Jurkat, Clone E6-1 (cell line): ENCODE results near the gene KIF22.

Source experiments
- DNase-seq: peaks from one replicate; pipeline ENCODE4 v3.0.0-alpha.2; 2011; ENCODE audit warnings: low read depth, low spot score
- H3K4me3 ChIP-seq: 2 replicates; pipeline ENCODE4 v1.5.1; 2011; ENCODE audit warnings: mild to moderate bottlenecking, low read length, control low read depth, moderate library complexity

KIF22 gene

DNA sequence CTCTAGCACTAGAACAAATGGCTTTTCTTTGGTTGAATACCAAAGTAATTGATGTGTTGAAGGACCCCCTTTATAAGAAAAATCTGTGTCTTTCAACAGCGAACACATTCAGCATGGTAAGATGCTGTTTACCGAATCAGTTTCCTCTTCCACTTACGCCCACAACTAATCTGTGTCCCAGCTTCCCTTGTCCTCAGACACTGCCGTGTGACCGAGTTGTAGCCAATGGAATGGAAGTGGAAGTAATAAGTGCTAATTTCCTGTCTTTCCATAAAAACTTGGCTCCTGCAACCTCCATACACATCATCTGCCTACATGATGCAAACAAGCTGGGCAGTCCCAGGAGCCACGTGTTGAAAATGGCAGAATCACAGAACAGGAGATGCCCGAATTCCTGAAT lies 62.1 kb downstream of the KIF22 start:
- no peak overlapping the region for H3K4me3 ChIP-seq
- DNase-seq = no peak

DNA sequence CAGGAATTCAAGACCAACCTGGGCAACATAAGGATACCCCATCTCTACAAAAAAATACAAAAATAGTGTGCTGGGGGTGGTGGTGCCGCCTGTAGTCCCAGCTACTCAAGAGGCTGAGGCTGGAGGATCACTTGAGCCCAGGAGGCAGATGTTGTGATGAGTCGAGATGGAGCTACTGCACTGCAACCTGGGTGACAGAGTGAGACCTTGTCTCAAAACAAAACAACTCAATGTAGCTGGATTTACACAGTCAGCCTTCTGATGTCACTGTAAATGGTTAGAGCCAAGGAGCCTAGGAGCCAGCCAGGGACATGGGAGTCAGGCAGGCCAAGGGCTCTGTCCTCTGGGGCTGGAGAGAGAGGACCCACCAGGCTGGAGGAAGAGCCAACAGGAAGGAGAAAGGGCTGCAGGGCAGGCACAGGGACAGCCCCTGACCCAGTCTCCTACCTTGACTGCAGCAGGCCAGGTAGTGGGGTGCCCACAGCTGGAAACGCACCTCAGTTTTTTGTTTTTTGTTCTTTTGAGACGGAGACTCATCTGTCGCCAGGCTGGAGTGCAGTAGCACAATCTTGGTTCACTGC lies 64.1 kb downstream of the KIF22 start:
- DNase-seq = no peak
- H3K4me3 ChIP-seq = no peak overlapping the region
